ENCODE results near the gene LRRK1.

DNA sequence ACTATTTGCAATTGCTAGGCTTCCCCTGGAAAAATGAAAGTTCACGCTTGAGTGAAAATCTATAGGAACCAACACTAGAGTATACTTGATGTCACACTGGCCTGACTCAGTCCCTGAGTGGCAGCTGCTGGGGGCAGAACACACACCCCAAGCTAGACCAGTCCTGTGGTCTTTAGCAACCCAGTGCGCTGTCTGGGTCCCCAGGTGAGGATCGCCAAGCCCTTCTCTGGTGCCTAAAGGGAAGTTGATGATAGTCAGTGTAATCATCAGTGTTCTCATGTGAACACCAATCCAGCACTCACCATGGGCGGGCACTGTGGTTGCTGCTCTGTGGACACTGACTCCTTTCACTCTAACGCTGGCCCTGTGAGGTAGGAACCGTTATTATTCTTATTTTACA, 28.3 kb upstream of the LRRK1 start:
- TF ChIP-seq FOXM1 (IDR thresholded peaks at IDR 0.05; ENCODE audit: borderline replicate concordance, low read depth) (no peak), CREB1 (IDR thresholded peaks at IDR 0.05; ENCODE audit: low read depth) (no peak), EGR1 (IDR thresholded peaks at IDR 0.05) (no peak), TAF1 (IDR thresholded peaks at IDR 0.05; ENCODE audit: low read depth) (no peak), MAX (IDR thresholded peaks at IDR 0.05) (no peak), CEBPB (IDR thresholded peaks at IDR 0.05) (no peak), REST (IDR thresholded peaks at IDR 0.05; ENCODE audit: low read depth) (no peak)
